ENCODE data around the gene FRMD4A.

GRCh38 chr10:13969792-13970140 lies 361.0 kb downstream of the FRMD4A start:
- TF ChIP-seq, protein P1, sequence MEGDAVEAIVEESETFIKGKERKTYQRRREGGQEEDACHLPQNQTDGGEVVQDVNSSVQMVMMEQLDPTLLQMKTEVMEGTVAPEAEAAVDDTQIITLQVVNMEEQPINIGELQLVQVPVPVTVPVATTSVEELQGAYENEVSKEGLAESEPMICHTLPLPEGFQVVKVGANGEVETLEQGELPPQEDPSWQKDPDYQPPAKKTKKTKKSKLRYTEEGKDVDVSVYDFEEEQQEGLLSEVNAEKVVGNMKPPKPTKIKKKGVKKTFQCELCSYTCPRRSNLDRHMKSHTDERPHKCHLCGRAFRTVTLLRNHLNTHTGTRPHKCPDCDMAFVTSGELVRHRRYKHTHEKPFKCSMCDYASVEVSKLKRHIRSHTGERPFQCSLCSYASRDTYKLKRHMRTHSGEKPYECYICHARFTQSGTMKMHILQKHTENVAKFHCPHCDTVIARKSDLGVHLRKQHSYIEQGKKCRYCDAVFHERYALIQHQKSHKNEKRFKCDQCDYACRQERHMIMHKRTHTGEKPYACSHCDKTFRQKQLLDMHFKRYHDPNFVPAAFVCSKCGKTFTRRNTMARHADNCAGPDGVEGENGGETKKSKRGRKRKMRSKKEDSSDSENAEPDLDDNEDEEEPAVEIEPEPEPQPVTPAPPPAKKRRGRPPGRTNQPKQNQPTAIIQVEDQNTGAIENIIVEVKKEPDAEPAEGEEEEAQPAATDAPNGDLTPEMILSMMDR (IDR thresholded peaks at IDR 0.05) = no peak
- TF ChIP-seq JUND (IDR thresholded peaks at IDR 0.05) (no peak), PBX3 (IDR thresholded peaks at IDR 0.05) (no peak), YY1 (IDR thresholded peaks at IDR 0.05; ENCODE audit: low read depth) (no peak), TEAD4 (IDR thresholded peaks at IDR 0.05; ENCODE audit: borderline replicate concordance, insufficient read depth) (no peak), RAD21 (IDR thresholded peaks at IDR 0.05; ENCODE audit: low read length) (no peak)
